Smooth muscle cell of the brain vasculature (primary cell): Measurements from ENCODE around the gene RPL9.
"Not testable (repeated sequence)": the region's sequence is repeated elsewhere in the genome, so short reads cannot be mapped to it uniquely, and the experiment has no call there.

Experiments used
- DNase-seq: peaks from one replicate; pipeline ENCODE4 v3.0.0-alpha.2; 2012; ENCODE audit warnings: low read depth, low spot score

RPL9 gene

DNA sequence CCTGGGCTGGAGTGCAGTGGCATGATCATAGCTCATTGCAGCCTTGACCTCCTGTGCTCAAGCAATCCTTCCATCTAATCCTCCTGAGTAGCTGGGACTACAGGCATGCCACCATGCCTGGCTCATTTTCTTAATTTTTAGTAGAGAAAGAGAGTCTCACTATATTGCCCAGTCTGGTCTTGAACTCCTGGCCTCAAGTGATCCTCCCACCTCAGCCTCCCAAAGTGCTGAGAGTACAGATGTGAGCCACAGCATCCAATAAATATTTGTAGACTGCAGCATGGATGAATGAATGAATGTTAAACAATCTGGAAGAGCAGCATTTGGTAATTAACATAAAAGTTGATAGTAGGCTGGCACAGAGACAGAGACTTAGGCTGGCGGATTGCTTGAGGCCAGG is 32.0 kb downstream of the RPL9 start:
- DNase-seq: no peak

DNA sequence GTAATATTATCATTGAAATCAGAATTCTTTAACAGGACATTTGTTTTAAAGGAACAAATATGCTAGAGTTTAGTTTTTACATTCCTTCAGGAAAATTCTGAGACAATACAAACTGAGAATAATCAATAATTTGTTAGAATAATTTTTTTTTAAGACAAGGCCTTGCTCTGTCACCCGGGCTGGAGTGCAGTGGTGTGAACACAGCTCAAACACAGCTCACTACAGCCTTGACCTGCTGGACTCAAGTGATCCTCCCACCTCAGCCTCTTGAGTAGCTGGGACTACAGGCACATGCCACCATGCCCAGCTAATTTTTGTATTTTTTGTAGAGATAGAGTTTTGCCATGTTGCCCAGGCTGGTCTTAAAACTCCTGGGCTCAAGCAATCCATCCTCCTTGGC is 33.4 kb downstream of the RPL9 start:
- not testable (repeated sequence) for DNase-seq

DNA sequence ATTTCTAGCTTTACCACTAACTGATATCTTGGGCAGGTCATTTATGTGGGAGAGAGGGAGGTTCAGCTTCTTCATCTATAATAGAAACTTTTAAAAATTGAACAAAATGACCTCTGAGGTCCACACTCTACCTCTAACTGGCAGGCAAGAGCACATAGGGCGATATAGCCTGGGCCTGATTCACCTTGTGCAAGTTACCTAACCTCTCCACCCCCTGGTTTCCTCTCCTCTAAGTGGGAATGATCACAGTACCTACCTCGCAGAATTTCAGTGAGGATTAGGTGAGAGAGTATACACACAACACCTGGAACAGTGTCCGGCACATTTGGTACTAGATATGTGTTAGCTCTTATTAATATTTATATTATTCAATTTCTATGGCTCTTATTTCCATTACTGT is 36.5 kb downstream of the RPL9 start:
- DNase-seq: no peak

DNA sequence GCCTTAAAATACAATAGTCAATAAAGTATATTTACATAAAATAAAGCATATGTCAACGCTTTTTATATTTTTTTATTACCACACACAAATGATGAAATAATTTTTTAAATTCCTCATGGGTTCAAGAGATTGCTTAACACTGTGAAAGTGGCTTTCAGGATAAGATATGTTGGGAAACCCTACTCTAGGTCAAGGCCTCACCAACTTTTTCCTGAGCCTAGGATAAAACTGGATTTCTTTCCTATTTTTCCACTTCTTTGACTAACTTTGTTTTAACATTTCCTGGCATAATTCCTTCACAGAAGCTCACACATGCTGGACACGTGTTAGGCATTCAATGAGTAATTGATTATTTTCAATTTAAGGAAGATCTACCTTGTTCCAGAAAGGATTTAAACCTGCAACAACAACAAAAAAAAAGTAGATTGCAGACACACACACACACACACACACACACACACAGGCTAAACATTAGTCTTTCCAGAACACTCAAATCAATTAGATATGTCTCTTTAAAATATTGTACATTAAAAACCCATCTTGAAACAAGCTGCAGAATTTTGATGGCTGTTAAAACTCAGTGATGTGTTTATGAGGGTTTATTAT is 42.9 kb downstream of the RPL9 start:
- no peak for DNase-seq

DNA sequence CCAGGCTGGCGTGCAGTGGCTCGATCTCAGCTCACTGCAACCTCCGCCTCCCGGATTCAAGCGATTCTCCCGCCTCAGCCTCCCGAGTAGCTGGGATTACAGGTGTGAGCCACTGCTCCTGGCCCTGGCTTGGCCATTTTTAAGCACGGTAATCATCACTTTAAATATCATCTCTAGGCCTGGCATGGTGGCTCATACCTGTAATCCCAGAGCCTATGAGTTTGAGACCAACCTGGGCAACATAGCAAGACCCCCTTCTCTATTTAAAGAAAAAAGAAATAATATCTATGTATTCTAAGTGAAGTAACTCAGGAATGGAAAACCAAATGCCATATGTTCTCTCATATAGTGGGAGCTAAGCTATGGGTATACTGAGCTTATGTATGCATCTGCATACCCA is 47.2 kb downstream of the RPL9 start:
- not testable (repeated sequence) for DNase-seq

DNA sequence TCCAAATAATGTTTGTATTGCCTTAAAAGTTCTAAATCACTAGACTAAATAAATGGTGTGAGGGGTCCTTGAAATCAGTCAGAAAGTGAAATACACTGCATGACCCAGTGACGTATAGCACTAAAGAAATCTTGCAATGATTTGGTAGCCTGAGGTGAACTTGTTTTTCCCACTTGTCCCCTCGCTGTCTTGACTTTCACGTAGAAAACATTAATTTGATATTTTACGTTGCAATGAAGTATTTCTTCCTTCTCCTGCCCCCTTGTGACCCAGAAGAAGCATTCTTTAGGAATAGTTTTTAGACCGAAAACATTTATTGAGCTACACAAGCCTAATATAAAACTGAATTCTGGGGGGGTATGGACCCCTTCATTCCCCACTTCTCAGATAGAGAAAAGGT is 48.3 kb downstream of the RPL9 start:
- DNase-seq: no peak

DNA sequence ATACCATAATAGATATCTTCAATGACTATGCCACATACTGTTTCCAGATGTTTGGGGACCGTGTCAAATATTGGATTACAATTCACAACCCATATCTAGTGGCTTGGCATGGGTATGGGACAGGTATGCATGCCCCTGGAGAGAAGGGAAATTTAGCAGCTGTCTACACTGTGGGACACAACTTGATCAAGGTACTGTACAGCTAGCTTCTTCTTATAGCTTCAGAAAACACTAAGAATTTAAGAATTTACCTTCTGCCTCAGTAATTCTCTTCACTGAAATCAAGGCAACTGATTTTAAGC is 51.2 kb downstream of the RPL9 start:
- no peak for DNase-seq

DNA sequence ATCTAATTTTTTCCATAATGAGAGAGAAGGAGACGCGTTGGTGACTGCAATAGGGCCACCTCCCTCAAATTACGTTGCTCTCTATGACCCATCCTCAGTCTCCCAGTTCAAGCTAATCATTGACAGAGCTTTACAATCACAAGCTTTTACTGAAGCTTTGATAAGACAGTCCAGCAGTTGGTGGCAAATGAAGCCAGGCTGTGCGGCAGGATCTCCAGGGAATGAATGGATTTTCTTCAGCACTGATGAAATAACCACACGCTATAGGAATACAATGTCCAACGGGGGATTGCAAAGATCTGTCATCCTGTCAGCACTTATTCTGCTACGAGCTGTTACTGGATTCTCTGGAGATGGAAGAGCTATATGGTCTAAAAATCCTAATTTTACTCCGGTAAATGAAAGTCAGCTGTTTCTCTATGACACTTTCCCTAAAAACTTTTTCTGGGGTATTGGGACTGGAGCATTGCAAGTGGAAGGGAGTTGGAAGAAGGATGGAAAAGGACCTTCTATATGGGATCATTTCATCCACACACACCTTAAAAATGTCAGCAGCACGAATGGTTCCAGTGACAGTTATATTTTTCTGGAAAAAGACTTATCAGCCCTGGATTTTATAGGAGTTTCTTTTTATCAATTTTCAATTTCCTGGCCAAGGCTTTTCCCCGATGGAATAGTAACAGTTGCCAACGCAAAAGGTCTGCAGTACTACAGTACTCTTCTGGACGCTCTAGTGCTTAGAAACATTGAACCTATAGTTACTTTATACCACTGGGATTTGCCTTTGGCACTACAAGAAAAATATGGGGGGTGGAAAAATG is 51.7 kb downstream of the RPL9 start, which contains the start of gene KLB:
KLB (plus strand) TSS at position 168 of the 821 bp plus-strand sequence; CDS start at position 188, 20 bp downstream.
- no peak for DNase-seq
